ENCODE data around the gene IPO4. TPM values are rescaled to one million over a fixed set of nuclear protein-coding genes. Genes with fewer than 3 reads are reported as not detected.

The IPO4 gene
- total and polyA plus RNA-seq, 9 donors, result 5.6 to 50.9 (median 33.5) TPM

DNA sequence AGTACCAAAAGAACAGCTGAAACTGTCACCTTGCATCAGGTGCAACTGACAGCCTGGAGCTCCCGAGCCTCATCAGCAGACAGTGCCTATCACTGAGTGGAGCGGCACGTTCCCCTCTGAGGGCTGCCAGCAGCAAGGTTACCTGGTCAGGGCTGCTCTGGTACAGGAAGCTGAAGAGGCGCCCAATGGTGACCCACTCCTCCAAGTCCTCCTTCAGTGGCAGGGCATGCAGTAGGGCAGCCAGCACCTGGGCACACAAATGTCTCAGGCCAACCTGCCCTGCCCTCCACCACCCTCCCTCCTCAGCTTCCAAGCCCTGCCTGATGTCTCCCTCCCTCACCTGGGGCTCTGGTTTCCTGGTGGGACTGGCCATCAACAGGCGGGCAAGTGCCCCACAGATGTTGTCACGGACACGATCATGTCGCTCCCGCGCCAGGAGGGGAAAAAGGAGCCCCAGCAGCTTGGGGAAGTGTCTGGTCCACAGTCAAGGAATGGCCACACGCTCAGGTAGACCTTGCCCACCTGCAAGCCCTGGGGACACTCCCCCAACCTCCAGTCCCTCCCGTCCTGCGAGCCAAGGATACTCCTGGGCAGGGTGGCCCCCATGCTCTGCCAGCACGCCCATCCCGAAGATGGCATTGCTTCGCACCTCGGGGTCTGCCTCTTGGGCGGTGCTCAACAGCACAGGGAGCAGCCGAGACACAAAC, 7.1 kb downstream of the IPO4 start:
- 75 to 78% (median 78%) methylated on average over 19 of the region's 19 CpGs for WGBS, 3 donors
- intact Hi-C loops (cut with DNase I), result no loop called here
- no peaks in the 10 kb centered on the region for H3K36me3 ChIP-seq
- H3K27ac ChIP-seq, result no peak overlapping the region
- H3K9me3 ChIP-seq, result no peaks in the 10 kb centered on the region
- no peak for DNase-seq
- TF ChIP-seq POLR2A (IDR thresholded peaks at IDR 0.05) (no peak), EP300 (IDR thresholded peaks at IDR 0.05) (no peak)
- TF ChIP-seq, protein P1, sequence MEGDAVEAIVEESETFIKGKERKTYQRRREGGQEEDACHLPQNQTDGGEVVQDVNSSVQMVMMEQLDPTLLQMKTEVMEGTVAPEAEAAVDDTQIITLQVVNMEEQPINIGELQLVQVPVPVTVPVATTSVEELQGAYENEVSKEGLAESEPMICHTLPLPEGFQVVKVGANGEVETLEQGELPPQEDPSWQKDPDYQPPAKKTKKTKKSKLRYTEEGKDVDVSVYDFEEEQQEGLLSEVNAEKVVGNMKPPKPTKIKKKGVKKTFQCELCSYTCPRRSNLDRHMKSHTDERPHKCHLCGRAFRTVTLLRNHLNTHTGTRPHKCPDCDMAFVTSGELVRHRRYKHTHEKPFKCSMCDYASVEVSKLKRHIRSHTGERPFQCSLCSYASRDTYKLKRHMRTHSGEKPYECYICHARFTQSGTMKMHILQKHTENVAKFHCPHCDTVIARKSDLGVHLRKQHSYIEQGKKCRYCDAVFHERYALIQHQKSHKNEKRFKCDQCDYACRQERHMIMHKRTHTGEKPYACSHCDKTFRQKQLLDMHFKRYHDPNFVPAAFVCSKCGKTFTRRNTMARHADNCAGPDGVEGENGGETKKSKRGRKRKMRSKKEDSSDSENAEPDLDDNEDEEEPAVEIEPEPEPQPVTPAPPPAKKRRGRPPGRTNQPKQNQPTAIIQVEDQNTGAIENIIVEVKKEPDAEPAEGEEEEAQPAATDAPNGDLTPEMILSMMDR (IDR thresholded peaks at IDR 0.05), result no peak
- H3K4me3 ChIP-seq, result no peak overlapping the region
- no peaks in the 10 kb centered on the region for H3K27me3 ChIP-seq
- no peaks in the 10 kb centered on the region for H3K4me1 ChIP-seq (ENCODE audit: insufficient read depth)

DNA sequence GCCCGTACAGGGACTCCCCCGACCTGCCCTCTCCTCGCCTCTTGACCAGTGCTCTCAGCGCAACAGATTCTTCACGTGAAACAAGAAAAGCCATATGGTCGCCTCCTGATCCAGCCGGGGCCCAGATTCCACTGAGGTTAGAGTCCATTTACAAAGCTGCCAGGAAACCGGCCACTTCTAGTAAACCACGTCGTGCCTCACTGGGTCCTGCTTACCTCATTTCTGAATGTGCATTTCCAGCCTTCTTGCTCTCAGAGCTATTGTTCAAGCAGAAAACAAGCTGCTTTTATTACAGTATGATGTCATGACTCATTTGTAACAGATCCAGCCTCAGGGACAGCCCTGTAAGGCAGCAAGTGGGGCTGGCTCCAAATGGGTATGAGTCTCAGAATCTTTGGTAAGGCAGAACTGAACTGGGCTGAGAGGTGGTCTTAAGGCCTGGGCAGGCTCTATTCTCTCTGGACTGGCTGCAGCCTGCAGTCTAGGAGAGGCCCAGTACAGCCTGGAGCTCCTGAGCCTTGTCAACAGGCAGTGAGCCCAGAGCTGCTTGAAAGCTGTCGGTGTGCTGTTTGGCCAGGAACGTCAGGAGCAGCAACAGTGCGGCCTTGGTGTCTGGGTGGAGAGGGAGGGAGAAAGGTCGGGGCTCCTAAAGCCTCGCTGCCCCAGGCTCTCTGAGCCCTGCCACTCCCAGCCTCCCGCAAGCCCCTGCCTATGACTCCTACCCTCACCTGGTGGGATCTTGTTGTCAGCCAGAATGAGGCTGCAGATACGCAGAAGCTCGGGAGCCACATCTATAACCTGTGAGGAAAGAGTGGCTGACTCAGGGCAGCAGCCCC, 8.4 kb downstream of the IPO4 start:
- Histone ChIP-seq H3K27ac (no peak overlapping the region), H3K36me3 (no peaks in the 10 kb centered on the region), H3K4me1 (ENCODE audit: insufficient read depth) (no peaks in the 10 kb centered on the region), H3K4me3 (no peak overlapping the region), H3K27me3 (no peaks in the 10 kb centered on the region), H3K9me3 (no peaks in the 10 kb centered on the region)
- 65 to 70% (median 69%) methylated on average over 18 of the region's 18 CpGs for WGBS, 3 donors
- TF ChIP-seq, protein P1 (IDR thresholded peaks at IDR 0.05), result no peak
- TF ChIP-seq POLR2A (IDR thresholded peaks at IDR 0.05) (no peak), EP300 (IDR thresholded peaks at IDR 0.05) (no peak)
- no peak for DNase-seq
- intact Hi-C loops (cut with DNase I), result no loop called here

DNA sequence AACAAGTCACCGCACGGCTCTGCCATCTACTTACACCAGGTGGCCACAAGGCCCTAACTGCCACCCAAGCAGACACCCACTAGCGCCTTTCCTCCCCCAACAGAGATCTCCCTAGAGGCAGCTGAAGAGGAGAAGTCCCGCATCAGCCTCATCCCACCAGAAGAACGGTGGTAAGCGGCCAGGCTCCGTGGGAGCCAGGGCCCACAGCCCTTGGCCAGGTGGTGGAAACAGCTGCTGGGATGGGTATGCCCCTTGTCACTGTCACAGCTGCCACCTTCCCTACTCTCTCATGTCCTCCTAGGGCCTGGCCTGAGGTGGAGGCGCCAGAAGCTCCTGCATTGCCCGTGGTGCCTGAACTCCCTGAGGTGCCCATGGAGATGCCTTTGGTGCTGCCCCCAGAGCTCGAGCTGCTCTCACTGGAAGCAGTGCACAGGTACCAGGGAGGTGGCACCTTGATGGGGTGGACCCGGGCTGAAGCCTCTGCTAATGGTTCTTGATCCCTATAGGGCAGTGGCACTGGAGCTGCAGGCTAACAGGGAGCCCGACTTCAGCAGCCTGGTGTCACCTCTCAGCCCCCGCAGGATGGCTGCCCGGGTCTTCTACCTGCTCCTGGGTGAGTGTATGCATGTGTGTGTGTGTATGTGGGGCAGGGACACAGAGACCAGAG, 9.2 kb downstream of the IPO4 start:
- WGBS, 3 donors, result 76 to 78% (median 78%) methylated on average over 14 of the region's 14 CpGs
- DNase-seq, result no peak
- Histone ChIP-seq H3K36me3 (no peaks in the 10 kb centered on the region), H3K27me3 (no peaks in the 10 kb centered on the region), H3K27ac (no peak overlapping the region), H3K4me1 (ENCODE audit: insufficient read depth) (no peaks in the 10 kb centered on the region), H3K9me3 (no peaks in the 10 kb centered on the region), H3K4me3 (no peak overlapping the region)
- TF ChIP-seq EP300 (IDR thresholded peaks at IDR 0.05), result no peak
- intact Hi-C loops (cut with DNase I), result no loop called here

DNA sequence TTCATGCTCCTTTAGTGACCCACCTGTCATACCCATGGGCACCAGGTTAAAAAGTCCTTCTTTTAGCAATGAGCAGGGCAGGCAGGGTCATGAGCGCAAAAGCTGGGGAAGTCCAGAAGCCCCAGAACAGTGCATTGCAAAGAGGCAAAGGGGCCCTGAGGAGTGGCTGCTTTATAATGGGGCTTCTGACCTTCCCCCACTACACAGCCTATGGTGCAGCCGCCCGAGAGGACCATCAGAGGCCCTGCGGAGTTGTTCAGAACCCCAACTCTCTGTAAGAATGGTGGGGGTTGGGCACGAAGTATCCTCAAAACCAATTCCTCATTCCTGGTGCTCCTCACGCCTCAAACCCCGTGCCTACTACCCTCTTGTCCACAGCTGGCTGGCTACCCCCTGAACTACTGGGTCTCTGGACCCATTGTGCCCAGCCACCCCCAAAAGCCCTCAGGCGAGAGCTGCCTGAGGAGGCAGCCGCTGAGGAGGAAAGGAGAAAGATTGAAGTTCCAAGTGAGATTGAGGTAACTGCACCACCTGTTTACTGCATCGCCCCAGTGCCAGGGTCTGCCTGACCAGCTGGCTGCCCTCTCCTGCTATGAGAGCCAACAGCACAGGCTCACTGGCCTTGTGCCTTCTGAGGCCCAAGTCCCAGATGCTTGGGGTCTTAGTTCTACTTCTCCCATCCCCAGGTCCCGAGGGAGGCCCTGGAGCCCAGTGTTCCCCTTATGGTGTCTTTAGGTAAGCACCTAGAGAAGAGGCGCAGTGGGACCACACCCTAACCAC, 10.0 kb downstream of the IPO4 start:
- Histone ChIP-seq H3K9me3 (no peaks in the 10 kb centered on the region), H3K4me1 (ENCODE audit: insufficient read depth) (no peaks in the 10 kb centered on the region), H3K27me3 (no peaks in the 10 kb centered on the region), H3K27ac (no peak overlapping the region), H3K36me3 (no peaks in the 10 kb centered on the region), H3K4me3 (no peak overlapping the region)
- no peak for TF ChIP-seq EP300 (IDR thresholded peaks at IDR 0.05)
- no peak for DNase-seq
- intact Hi-C loops (cut with DNase I), result no loop called here
- WGBS, 3 donors, result 82 to 86% (median 84%) methylated on average over 12 of the region's 12 CpGs

DNA sequence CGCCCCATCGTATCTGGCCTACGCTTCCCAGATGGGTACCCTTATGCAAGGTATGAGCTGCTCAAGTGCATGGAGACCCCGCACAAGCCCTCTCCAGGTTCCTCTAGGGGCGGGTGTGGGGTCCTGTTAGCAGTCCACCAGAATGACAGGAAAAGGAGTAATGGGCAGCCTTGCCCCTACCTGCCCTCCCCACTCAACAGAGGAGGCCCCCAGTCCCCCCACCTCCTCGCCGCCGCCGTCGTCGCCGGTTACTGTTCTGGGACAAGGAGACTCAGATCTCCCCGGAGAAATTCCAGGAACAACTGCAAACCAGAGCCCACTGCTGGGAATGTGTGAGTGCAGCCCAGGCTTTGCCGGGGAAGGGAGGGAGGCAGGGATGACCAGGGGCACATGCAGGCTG, 10.7 kb downstream of the IPO4 start:
- no peaks in the 10 kb centered on the region for H3K9me3 ChIP-seq
- H3K27ac ChIP-seq, result no peak overlapping the region
- WGBS, 3 donors, result 80 to 84% (median 83%) methylated on average over 14 of the region's 14 CpGs

More for the DNA sequence above, 10.7 kb downstream of the IPO4 start:
- Histone ChIP-seq H3K36me3 (no peaks in the 10 kb centered on the region), H3K4me1 (ENCODE audit: insufficient read depth) (no peaks in the 10 kb centered on the region), H3K27me3 (no peaks in the 10 kb centered on the region), H3K4me3 (no peak overlapping the region)
- no peak for DNase-seq
- no peak for TF ChIP-seq EP300 (IDR thresholded peaks at IDR 0.05)
- no peak for TF ChIP-seq POLR2A (IDR thresholded peaks at IDR 0.05)
- TF ChIP-seq, protein P1 (IDR thresholded peaks at IDR 0.05), result no peak
- intact Hi-C loops (cut with DNase I), result no loop called here

Data from ovary (tissue), 9 donors.